Amniotic stem cell (primary cell): ENCODE data around the gene GATA3.

Source experiments
- DNase-seq: peaks from one replicate; lab custom pipeline; 2025; lab: John Stamatoyannopoulos, UW

Gene GATA3

DNA sequence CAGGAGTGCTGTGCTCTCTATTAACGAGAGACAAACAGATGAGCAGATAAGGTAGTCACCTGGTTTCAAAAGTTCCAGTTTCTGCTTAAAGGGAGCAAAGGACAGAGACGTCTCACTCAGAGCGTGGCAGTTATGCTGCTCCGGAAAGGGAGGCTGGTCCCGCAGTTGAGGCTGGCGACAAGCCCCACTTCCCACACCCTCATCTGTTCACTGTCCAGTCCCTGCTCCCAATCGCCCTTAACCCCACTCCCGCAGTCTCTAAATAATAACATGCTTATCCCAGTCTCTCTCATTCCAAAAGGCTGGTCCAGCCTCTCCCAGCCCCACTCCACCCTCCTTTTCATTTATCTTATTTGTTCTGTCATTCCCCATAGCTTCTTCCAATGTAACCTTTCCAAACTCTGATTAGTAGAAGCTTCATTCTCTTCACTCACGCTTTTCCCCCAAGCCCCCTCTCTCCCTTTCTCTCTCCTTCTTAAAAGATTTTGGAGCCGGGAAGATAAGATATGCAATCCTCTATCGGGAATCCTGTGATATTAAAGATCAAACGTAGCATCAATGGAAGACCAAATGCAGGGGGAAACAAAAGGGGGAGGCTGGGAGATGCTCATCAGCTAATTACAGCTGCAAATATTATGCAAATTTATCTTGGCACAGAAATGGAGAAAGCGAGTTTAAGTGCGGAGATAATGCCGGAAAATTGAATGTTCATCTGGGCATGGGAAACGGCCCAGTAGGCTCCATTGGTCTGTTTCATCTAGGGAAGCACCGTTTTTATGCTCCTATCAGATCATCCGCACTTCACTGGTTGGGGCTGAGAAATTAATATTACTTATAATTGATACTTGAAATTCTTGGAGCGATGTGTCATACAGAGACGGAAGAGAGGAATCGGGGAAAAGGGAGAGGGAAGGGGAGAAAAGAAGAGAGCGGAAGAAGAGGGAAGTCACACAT lies 16.3 kb upstream of the GATA3 start:
- DNase-seq, result no peak

- DNase-seq, result no peak
Measured at GRCh38 chr10:8039321-8039881, 15.1 kb upstream of the GATA3 start.

- DNase-seq, result no peak
Measured at GRCh38 chr10:8040651-8041050, 13.8 kb upstream of the GATA3 start.

GRCh38 chr10:8041284-8041991 lies 13.1 kb upstream of the GATA3 start:
- no peak for DNase-seq

GRCh38 chr10:8041992-8042720 lies 12.3 kb upstream of the GATA3 start:
- no peak for DNase-seq

DNA sequence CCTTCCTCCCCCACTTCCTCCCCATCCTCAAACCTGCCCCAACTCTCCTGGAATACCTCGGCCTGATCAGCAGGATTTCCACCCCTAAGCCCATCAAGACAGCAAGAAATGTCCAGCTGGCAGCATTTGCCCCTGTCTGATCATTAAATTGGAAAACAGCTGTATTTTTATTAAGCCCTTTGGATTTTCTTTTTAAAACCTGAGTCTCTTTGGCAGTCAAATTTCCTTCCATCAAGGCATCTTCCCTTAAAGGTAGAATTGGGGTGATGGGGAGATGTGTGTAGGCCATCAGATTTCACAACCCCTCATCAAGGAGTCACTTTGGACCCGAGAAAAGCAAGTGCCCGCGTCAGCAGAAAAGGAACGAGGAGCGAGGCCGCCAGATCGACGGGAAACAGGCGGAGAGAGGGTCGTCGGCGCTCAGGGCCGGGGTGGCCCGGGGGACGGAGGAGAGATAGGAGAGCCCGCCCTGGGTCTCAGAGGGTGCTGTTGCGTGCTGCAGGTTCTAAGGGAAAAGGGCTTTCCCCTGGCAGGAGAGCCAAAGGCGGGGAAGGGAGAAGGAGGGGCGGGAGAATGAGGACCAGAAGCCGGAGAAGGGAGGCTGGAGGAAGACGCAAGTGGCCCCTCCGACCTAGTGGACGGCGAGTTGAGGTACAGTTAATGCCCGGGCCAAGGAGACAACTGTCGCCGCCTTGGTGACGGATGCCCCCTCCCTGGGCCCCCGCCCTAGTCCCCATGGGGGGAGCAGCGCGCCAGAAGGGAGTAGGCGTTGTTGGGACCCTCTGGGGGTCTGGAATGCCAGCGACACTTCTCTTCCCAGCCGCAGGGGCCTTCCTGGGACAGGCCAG lies 11.5 kb upstream of the GATA3 start:
- no peak for DNase-seq

DNA sequence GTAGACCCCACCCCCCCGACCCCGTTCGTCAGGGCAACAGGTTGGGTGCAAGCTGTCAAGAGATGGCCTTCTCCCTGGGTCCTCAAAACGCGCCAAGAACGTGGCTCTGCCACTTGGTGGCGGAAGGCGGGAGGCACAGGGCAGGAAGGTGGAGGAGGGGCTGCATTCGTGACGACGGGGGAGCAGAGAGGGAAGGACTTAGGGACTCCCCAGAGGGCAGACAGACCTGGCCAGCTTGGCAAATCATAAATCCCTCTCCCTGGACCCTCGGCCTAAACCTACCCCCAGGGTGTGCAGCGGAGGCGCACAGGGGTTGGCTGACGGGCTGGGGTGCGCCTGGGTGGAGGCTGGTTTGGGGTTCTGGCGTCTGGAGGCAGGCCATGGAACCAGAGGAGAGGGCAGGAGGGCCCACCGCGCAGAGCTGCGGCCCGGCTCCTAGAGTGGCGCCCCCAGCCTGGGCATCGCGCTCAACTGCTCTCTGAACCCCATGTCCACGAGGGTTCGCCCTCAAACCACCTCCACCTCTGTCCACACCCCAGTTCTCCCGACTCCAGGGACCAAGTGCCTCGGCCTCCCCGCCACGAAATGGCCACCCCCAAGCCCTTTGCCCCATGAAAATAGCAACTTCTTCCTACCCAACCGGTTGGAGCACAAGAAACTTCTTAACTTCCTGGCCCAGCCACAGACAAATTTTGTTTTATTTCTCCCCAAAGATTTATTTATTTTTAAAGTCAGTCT lies 10.8 kb upstream of the GATA3 start:
- no peak for DNase-seq

DNA sequence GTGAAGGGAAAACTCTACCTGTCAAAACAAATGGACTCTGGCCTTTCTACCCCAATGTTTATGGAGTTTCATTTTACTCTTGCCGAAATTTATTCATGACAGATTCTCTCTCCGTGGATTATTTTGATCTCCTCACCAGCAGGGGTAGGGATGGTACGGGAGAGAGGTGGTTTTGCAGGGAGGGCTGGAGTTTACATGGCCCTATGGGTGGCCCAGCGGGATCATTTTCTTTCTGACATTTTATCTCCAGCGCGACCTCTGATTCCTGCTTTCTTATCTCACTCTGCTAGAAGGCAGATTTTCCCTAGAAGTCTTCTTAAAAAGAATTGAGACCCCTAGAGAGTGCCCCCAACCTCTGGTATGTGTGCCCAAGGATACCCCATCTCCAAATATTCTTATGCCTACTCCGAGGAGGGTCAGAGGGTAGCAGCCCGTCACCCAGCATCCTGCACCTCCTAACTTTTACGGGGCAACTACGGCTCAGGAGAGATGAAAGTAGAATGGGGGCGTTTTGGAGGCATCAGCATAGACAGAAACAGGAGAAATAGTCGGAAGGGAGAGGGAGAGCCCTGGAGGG lies 10.1 kb upstream of the GATA3 start:
- no peak for DNase-seq

DNA sequence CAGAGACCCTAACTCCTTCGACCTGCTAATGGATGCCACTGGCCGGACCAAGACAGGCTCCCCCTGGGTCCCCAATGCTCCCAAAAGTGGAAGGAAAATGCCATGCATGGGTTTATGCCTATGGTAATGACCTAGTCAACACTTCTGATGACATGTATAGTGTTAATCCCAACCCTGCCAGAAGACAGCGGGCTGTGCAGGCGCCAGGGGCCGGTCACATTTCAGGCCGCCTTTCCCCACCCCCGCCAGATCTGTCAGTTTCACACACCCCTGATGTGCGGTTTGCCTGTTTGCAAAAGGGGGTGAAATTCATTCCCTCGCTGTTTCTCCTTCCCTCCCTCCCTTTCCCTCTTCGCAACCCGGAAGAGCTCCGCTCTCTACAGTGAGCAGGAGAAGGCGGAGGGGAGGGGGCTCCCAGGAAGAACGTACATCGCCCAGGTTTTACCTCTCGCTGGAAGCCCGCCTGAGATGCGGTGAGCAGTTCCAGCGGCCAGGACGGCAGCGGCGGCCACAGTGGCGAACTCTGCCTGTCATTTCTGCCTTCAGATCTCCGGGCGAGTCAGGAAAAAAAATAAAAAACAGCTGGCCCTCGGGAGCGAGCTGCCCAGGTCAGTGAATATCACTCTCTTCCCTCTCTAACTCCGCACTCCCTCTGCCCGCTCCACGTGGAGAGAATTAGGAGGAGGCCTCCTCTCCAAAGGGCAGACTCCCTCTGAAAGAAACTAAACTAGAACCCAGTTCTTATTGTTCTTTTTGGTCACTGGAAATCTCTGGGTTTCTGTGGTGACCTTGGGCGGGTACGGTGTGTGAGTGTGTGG lies 9.4 kb upstream of the GATA3 start:
- DNase-seq, result no peak

DNA sequence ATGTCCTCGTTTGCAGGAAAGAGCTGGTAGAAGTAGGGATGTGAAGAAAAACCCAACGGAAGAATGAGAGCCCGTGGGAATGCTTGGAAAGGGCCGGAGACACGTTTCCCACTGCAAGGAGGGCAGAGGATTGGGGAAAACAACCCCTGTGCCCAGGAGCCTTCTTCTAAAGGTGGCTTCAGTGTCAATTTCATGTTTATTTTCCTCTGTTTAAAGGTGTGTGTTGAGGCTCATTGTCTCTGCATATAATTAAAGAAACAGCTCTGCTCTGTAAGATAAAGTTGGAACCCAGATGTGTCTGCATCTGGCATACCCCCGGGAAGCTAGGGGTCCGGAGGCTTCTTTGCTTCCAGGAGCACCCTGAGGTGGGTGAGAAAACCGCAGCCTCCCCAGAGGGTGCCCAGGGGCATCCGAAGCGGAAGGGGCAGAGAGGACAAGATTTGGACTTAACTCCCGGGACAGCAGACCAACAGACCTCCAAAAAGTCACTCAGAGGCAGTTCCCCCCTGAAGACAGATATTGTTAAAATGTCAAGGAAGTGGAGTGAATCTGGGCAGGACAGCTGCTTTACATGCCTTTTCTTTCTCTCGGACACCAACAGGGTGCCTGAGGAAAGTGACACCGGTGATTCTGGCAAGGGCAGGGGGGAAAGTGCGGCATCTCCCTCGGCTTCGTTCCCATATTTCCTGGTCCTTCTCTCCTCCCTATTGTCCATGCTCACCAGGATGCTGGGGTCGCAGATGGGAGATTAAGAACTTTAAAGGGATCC lies 8.6 kb upstream of the GATA3 start:
- DNase-seq, result no peak

DNA sequence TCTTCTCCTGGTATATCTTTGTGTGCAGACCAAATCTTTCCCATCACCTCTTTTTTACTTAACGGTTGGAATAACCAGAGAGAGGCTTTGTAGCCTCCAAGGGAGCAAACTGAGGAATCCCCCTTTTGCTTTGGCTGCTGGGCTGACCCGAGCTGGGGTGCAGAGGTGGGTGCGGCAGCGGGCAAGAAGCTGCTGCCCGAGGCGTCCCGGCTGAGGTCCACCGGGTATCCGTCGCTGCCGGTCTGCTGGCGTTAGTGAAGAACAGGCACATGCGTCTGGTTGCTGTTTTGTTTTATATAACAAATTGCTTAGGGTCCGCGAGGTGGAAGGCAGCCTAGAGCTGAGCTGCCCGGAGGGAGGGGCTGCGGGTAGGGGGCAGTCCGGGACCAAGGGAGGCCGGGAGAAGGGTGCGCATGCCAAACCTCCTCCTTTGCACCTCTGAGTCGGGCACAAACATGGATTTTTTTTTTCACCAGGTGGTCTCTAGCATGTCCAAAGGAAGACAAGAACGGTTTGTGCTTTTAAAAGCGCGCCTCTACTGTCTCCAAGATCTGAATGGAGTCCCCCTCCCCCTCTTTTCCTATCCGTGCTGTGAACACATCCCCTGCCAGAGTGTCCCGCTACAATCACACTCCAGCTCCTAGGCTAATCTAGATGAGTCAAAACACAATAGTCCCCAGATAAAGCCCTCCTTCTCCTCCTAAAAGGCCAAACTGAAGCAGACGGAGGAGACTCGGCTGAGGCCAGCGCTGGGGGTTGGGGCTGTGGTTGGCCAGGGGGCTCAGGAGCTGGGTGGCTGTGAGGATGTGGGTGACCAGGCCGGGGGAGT lies 6.8 kb upstream of the GATA3 start:
- no peak for DNase-seq

- no peak for DNase-seq
Measured at GRCh38 chr10:8048281-8049008, 6.0 kb upstream of the GATA3 start.

DNA sequence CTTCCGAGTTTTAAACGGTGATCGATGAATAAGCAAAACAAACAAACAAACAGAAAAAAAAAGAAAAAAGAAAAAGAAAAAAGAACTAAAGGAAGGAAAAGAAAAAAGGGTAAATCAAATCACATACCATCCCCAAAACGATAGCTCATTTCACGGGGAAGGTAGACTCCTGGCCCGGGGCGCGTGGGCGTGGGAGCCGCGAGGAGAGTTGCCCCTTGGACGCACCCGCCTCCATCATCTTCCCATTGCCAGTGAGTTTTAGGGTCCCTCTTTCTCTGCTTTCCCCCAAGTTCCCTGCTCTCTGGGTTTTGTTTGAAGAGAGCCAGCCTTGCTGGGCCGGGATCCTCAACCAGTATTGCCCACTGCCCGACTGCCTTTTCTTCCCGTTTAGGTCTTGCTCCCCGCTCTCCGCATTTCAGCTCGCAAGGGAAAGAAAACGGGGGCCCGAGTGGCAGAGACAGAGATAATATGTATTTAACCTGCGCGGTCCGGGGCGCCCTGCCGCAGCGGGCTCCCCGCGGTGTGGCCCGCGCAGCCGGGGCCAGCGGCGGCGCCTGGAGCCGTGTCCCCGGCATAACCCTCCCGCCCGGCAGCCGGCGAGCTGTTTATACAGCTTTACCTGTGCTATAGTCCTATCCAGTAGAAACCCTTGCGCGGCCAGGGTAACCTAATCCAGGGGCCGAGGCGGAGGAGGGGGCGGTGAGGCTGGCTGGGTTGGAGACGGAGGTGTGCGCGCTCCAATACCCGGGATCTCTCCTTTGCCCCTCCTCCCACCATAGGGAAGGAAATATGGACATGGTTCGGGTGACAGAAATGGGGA lies 5.2 kb upstream of the GATA3 start:
- no peak for DNase-seq

- no peak for DNase-seq
Measured at GRCh38 chr10:8049865-8050555, 4.5 kb upstream of the GATA3 start.

- no peak for DNase-seq
Measured at GRCh38 chr10:8050556-8051108, 3.9 kb upstream of the GATA3 start.
